Fibroblast of villous mesenchyme (primary cell): ENCODE results near the gene NDEL1. TPM values are rescaled to one million over a fixed set of nuclear protein-coding genes. Genes with fewer than 3 reads are reported as not detected.

ENCODE experiments used
- DNase-seq: peaks from one replicate; pipeline ENCODE4 v3.0.0-alpha.2; 2010; ENCODE audit warnings: low read depth
- H3K4me3 ChIP-seq: 2 replicates; pipeline ENCODE4 v1.5.1; 2011; ENCODE audit warnings: low read depth, mild to moderate bottlenecking, low read length
- CTCF ChIP-seq: IDR thresholded peaks from 2 replicates; pipeline ENCODE4 v1.5.1; 2012; ENCODE audit warnings: low read depth, mild to moderate bottlenecking, low read length; ENCODE audit not compliant: insufficient read depth
- total RNA-seq: library from RNA; depleted of rRNA; stranded (reverse); fragments of >200 nt; gene quantifications from 2 replicates; pipeline ENCODE4 v1.2.3, GENCODE V29; 2012

NDEL1 gene
- total RNA-seq, 1 donor: 87.7 TPM

GRCh38 chr17:8426094-8426720 is 9.5 kb upstream of the NDEL1 start:
- no peak for TF ChIP-seq CTCF
- no peak for DNase-seq
- H3K4me3 ChIP-seq: no peak overlapping the region

GRCh38 chr17:8426802-8427201 is 8.9 kb upstream of the NDEL1 start:
- TF ChIP-seq CTCF: no peak
- DNase-seq: no peak
- H3K4me3 ChIP-seq: no peak overlapping the region

- DNase-seq: no peak
- no peak for TF ChIP-seq CTCF
- H3K4me3 ChIP-seq: no peak overlapping the region
These were observed 4.7 kb upstream of the NDEL1 start for GRCh38 chr17:8430966-8431365.

- peak; percentile 73 for DNase-seq
- H3K4me3 ChIP-seq: peak overlapping the region; percentile 75
- no peak for TF ChIP-seq CTCF
These were observed 622 bp downstream of the NDEL1 start for GRCh38 chr17:8436169-8436843.

- peak overlapping the region; percentile 75 for H3K4me3 ChIP-seq
- DNase-seq: peak; percentile 42
- no peak for TF ChIP-seq CTCF
These were observed 1.1 kb downstream of the NDEL1 start for GRCh38 chr17:8436844-8437171.

- H3K4me3 ChIP-seq: no peak overlapping the region
- no peak for TF ChIP-seq CTCF
- no peak for DNase-seq
These were observed 2.8 kb downstream of the NDEL1 start for GRCh38 chr17:8438441-8438840.

GRCh38 chr17:8439681-8440080 is 4.0 kb downstream of the NDEL1 start:
- H3K4me3 ChIP-seq: no peak overlapping the region
- no peak for TF ChIP-seq CTCF
- DNase-seq: no peak
